Myocyte (in vitro differentiated cells): Measurements from ENCODE around the gene UCK1. TPM values are rescaled to one million over a fixed set of nuclear protein-coding genes. Genes with fewer than 3 reads are reported as not detected.
A peak's percentile ranks its signal among the peaks of the same experiment; 100 is the strongest.
"Not testable (repeated sequence)": the region's sequence is repeated elsewhere in the genome, so short reads cannot be mapped to it uniquely, and the experiment has no call there.

Source experiments
- DNase-seq: peaks from one replicate; pipeline ENCODE4 v3.0.0-alpha.2; 2012; ENCODE audit warnings: low read depth
- total RNA-seq: library from RNA; depleted of rRNA; stranded (reverse); fragments of >200 nt; gene quantifications from 2 replicates; pipeline ENCODE4 v1.2.3, GENCODE V29; 2014

UCK1 gene
- total RNA-seq, 1 donor from 2014 or later, result 25.9 TPM

DNA sequence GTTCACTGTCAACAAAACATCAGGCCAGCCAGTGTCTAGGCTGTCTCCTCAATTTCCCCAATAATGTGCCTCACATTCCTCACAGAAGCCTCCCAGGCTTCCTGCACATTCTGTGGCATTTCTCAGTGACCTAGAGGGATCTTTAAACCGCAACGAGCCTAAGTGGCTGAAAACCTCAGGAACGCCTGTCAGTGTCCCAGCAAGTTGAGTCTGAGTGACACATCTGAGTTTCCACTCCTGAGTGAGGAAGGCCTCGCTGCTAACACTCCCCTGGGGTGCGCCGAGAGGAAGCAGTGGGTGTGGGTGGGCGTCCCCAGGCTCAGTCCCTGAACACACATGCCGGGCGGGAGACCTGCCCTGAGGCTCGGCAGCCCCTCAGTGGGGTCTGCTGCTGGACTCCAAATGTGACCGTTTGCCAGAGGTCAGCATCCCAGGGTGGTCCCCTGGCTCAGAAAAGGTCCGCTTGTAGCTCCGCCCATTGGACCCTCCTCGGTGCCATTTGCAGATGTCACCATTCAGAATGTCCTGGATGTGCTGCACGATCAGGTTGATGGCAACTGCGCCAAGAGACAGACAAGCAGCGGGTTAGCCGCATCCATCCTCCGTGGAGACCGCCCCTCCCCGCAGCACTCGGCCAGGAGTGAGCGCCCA, 6.3 kb downstream of the UCK1 start:
- peak; percentile 42 for DNase-seq

DNA sequence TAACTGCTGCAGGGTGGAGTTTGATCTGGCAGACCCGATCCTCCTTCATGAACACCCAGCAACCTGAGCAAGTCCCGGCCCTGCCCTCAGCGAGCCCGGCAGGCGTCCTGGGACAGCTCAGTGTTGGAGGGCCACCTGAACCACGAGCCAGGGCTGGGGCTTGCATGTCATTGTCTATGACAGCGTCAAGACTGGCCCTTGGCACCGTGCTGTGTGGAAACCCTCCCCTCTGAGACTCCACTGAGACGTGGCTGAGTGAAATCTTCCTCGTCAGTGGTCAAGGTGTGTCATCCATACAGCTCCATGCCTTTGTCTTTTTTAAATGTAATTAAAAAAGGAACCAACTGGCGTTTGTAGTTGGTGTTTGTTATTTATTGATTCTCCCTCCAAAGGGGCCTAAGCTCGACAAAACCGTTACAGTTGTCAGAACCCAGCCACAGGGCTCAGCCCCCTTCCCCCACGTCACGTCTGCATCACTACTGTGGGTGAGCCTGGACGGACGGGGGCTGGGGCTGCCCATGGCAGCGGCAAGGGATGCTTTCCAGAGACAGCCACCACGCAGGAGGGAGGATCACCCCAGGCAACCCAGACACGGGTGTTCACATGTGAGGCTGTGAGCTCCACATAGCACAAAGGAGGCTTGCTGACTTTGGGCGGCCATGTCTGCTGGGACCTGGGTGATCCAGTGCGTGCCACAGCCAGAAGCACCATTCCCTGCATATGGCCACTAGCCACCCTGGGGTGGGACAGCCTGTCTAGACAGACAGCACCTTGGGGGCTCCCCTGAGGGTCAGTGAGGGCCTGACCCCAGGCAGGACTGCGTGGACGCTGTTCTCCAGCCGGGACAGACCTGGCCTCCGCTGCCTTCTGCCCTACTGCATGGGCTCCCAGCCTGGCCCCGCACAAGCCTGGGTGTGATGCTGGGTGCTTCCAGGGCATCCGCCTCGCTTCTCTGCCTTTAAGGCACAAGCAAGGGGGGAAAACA, 7.3 kb downstream of the UCK1 start:
- DNase-seq, result no peak

DNA sequence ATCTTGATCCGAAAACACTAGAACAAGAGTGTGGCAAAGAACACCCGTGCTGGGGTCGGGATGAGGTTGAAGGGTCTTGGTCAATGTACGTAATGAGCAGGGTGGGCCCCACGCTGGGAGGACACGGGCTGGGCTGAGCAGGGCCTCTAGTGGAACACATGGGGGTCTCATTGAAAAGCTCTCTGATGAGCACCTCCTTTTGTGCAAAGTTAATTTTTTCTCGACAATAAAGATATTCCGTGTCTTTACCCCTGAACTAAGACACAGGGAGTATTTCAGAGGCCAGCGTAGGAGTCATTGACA, 8.0 kb downstream of the UCK1 start:
- DNase-seq, result no peak

DNA sequence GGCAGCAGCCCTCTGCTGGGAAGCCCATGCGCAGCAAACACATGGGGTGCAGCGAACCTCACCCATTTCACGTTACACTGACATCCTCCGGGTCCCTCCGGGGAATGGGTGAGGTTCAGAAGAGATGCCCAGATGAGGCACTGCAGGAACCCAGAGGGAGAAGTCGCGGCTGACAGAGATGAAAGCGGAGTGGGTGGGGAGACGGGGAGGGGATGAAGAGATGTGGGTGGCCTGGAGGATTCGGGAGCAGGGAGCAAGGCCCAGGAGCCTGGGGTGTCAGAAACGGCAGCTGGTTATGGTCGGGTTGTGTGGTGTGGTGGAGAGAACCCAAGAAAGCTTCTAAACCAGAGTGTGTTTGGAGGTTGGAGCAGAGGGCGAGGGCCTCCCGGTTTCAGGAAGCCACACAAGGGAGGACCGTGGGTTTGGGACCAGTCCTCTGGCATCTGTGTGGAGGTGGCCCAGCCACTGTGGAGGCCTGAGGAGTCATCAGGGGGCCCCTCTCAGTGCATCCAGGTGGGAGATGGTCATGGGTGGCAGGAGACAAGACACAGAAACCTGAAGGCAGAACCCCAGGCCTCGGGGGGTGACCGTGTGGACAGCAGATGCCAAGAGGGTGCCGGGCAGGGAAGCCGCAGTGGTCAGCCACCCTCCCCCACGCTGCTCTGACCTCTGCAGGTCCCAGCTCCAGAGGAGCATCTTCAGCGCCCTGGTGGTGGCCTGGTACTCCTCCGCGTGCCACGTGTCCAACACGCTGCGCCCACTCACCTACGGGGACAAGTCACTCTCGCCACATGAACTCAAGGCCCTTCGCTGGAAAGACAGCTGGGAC, 8.6 kb downstream of the UCK1 start:
- DNase-seq, result no peak

DNA sequence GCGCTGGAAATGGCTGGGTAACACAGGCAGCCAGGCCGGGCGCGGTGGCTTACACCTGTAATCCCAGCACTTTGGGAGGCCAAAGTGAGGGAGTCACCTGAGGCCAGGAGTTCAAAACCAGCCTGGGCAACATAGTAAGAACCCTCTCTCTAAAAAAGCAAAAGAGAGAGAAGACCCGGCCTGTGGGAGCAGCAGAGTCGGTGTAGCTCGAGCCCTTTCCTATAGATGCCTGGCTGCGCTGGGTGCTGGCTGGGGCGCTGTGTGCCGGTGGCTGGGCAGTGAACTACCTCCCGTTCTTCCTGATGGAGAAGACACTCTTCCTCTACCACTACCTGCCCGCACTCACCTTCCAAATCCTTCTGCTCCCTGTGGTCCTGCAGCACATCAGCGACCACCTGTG, 9.2 kb downstream of the UCK1 start:
- no peak for DNase-seq

DNA sequence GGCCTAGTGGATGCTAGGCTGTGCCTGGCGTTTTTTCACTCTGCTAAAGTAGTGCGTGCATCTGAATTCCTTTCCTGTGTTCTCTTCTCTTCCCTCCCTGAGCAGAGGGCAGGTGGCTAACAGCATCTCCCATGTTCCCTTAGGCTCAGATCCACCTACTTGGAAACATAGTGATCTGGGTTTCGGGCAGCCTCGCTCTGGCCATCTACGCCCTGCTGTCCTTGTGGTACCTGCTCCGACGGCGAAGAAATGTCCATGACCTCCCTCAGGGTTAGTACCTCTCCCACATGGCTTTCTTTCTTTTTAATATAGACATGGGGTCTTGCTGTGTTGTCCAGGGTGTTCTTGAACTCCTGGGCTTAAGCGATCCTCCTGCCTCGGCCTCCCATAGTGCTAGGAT, 9.9 kb downstream of the UCK1 start:
- no peak for DNase-seq

DNA sequence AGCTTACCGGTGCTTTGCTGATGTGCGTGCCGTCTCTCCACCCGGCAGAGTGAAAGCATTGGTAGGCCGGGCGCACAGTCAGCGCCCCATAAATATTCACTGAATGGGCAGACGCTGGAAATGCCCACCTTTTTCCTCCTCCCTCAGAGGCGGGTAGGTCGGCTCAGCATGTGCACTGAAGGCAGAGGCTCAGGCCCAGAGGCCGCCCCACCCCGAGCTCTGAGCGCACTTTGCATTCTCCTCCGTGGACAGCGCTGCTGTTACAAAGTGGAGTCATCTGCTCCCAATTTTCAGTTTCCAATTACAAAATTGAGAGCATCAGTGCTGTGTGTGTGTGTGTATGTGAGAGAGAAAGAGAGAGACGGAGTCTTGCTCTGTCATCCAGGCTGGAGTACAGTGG, 10.6 kb downstream of the UCK1 start:
- DNase-seq, result no peak

DNA sequence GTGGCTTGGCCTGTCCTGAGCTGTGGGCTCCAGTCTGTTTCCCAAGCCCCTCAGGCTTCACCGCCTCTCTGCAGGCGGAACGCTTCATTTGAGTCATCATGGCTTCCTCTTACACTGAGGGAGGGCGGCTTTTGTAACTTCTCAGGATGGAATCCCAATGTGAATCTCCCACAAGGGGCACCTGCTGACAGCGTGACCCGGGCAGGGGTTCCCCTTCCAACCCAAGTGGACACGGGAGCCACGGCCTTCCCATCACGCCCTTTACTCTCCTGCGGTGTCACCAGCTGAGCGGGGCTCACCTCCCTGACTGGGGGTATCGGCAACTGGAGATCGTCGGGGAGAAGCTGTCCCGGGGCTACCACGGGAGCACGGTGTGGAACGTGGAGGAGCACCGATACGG, 12.5 kb downstream of the UCK1 start:
- no peak for DNase-seq

DNA sequence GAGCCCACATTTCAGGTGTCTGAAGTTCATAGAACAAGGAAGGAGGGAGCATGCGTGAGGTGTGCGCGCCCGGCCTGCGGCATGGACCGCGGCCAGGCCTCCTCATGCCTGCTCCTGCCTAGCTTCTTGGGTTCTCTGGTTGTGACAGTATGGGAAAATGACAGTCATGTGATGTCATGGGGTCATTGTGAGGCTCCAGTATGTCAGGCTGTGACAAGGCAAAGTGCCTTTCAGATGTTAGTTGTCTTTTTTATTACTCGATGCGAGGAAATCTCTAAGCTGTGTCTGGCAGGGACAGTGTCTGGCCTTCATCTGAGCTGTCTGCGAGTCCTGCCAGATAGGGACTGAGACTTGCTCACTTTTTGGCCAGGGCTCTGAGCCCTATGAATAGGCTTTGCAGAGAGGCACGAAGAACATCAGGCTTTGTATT, 13.3 kb downstream of the UCK1 start:
- no peak for DNase-seq

DNA sequence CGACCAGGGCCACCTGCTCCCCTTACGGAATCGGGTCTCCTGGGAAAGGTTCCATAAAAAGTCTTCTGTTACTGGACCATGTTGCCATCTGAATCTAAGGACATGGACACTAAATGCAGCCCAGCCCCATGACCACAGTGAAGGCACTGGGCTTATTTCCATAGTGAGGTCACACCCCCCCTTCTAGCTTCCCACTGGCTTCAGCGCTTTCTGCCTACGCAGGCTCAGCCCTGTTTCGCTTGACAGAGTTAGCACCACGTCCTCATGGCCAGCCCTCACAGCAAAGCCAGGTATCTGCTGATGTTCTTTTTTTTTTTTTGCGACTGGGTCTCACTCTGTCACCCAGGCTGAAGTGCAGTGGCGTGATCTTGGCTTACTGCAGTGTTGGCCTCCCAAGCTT, 14.1 kb downstream of the UCK1 start:
- DNase-seq, result no peak

DNA sequence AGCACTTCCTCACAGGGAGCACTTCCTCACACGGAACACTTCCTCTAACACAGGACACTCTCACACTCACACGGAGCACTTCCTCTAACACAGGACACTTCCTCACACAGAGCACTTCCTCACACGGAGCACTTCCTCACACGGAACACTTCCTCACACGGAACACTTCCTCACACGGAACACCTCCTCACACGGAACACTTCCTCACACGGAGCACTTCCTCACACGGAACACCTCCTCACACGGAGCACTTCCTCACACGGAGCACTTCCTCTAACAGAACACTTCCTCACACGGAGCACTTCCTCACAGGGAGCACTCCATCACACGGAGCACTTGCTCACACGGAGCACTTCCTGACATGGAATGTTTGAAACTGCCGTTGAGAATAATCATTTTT, 15.0 kb downstream of the UCK1 start:
- DNase-seq, result no peak

DNA sequence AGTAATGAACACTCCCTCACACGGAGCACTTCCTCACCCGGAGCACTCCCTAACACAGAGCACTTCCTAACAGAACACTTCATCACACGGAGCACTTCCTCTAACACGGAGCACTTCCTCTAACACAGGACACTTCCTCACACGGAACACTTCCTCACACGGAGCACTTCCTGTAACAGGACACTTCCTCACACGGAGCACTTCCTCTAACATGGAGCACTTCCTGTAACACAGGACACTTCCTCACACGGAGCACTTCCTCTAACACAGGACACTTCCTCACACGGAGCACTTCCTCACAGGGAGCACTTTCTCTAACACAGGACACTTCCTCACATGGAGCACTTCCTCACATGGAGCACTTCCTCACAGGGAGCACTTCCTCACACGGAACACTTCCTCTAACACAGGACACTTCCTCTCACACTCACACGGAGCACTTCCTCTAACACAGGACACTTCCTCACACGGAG, 15.5 kb downstream of the UCK1 start:
- not testable (repeated sequence) for DNase-seq

DNA sequence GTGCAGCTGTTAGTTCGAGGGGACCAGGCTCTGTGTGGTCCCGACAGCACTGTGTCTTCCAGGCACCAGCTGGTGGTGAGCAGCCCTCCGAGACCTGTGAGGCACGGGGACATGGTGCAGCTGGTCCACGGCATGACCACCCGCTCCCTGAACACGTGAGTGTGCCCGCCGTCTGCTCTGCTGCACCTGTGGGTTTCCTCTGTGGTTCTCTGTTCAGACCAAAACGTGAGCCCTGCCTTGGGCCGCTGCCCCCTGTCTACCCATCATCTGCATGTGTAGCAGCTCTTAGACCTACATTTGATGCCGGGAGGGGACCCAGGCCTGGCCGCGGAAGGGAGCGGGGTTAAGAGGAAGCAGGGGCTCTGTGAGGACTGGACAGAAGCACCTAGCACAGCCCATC, 17.9 kb downstream of the UCK1 start:
- DNase-seq, result no peak

DNA sequence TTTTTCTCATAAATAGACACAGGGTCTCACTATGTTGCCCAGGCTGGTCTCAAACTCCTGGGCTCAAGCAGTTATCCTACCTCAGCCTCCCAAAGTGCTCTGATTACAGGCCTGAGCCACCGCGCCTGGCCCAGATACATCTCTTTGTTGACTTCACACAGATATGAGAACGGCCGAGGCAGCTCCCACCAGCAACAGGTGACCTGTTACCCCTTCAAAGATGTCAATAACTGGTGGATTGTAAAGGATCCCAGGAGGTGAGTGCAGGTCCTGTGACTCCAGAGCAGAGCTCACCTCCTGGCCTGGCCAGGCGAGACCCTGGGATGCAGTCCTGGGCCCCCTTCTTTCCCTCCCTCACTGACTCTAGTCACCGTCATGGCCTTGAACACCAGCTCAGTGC, 19.2 kb downstream of the UCK1 start:
- DNase-seq, result no peak

DNA sequence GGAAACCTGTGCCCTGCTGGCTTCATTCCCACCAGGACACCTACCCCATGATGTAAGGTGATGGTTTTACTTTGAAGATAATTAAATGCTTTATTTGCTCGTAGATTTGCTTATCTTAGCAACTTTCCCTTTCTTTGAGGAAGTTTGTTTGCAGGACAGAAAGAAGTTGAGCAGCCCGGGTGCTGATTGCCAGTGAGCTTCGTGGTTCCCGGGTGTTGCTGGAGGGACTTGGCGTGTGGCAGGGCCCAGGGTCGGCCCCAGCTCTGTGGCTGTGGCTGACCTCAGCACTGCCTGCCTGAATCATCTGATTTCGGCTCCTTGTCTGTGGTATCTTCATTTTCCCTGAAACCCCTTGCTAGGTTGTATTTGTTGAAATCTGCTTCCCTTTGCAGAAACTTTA, 19.6 kb downstream of the UCK1 start:
- no peak for DNase-seq

DNA sequence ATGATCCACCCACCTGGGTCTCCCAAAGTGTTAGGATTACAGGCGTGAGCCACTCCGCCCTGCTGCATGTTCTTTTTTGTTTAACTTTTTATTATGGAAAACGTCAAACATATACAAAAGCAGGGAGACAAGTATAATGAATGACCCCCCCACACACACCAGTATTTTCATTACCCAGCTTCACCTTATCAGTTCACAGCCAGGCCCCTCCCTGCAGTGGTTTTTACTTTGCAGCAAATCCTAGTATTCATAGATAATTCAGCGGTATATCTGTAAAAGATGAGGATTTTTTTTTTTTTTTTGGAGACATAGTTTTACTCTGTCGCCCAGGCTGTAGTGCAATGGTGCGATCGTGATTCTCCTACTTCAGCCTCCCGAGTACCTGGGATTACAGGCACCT, 26.1 kb downstream of the UCK1 start:
- no peak for DNase-seq

DNA sequence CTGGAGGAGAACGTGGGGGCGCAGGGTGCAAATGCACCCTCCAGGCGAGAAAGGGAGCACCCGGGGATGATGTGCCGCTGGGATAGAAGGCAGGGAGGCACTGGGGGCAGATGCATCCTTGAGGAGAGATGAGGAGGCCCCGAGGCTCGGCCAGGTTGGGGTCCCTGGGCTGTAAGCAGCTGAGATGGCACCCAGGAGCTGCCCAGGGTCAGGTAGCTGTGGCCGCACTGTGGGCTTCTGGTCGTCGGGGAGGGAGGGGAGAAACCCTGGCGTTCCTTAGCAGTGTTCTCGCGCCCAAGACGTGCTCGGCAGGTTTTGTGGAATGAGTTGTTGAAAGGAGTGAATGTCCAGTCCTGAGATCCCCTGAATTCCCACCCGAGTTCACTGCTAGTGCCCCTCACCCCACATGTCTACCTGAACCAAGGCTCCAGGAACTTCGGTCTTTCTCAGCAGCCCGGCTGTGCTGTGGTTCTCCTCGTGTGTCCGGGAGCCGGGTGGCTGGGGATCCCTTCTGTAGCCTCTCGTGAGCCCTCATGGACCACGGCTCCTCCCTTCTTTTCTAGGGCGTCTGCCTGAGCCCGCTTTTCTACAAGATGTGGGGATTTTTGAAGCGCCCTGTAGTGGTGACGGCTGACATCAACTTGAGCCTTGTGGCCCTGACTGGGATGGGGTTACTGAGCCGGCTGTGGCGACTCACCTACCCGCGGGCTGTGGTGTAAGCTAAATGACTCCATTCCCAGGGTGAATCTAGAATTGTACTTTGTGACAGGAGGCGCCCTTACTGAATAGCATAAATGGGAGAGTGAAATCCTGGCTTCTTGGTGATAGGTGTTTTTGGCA, 27.2 kb downstream of the UCK1 start:
- DNase-seq, result peak; percentile 52

DNA sequence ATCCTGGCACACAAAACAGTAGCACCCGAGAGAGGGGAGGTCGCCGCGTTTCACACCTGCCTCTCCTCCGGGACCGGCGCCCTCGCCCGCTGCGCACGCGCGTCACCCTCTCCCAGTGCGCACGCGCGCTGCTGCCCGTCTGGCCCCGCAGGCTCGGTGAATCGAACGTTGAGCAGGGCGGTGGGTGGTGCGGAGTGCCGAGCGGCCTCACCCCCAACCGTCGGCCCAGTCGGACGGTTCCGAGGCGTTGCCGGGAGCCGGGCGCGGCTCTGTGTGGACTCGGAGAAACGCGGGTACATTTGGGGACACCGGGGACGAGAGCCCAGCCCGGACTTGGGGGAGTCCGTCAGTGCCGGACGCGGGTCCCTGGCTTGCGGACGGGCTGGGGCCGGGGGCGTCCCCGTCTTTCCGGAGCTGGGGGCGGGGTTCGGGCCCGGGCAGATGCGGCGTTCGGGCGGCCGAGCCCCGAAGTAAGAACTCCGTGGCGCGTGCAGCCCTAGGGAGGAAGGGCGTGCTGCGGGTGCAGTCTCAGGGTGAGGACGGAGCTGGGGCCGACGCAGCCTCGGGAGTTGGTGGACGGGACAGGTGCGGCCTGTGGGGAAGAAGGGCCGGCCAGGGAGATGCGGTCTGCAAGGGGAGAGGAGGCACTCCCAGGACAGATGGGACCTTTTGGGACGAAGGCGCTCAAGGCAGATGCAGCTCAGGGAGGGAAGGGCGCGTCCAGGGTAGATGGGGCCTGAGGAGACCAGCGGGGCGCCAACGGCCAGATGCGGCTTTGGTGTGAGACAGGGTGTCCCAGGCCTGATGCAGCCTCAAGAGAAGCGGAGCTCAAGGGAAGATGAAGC, 28.1 kb downstream of the UCK1 start, which contains the start of gene POMT1:
Gene POMT1, plus strand, starts transcription at position 138 of the 845 bp plus-strand sequence. CDS start 1,301 bp downstream, outside the sequence.
- peak; percentile 91 for DNase-seq

DNA sequence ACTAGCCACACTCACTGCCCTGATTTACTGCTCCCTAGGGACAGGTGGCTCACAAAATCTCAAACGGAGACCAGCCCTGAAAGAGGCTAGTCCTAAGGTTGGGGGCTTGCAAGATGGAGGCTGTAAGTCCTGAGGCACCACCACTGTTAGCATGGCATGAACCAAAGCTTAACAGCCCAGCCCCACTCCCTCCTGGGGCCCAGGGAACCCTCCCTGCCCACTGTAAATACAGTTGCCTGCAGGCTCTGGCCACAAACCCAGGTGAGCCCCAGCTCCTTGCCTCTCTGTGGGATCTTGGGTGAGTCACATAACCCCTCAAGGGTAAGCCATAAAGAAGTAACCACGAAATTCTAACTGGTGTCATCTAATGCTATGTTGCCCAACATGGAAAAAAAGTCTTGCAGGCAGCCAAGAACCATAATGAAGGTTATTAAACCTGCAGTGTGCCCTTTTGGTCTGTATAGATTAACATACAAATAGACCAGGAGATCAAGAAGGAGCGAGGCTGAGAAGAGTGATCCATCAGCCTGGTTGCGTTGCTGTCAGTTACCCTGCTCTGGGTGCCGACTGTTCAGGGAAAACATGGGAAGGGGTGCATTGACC, 30.0 kb downstream of the UCK1 start:
- DNase-seq, result peak; percentile 65
